ENCODE measurements around the gene SESTD1.
"Not testable (repeated sequence)": the region's sequence is repeated elsewhere in the genome, so short reads cannot be mapped to it uniquely, and the experiment has no call there.

The SESTD1 gene

DNA sequence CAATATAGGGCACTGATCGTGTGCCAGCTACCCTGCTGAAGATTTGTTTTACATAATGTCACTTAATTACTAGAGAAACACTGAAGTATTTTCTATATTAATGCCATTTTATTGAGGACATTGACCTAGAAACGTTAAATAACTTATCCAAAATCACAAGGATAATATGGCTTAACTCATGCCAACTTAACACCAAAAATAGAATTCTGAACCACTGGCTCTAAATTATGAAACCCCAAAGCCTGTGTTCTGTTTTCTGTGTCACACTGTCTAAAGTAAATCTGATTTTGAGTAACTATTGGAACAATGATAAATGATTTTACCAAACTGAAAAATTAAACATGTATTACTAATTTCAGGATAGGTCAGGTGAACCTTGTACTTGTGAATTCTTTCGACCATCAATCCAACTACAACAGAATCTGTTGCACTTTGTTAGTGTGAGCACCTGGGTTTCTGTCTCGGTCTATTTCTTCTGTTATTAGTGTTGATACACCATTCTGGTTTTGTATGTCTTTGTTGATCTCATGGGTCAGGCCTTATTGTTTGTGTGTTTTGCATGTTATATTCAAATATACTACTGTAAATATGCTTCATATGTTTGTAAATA lies 166.4 kb downstream of the SESTD1 start:
- no peak for DNase-seq

DNA sequence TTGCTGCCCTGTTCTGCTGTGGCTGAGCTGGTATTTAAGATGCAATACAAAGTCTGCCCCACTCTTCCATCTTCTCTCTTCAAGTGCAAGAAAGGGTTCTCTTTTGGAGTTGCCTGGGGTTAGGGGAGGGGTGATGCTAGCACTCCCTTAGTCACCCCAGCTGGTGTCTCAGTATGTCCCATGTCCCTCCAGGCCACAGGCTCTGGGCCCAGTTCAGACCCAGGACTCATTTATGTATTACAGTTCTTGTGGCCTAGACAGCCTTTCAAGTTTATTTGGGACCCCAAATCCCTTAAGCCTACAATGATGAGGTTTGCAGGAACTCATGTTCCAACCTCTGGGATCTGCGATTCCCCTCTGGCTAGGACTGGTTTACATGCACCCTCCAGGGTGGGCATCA lies 167.5 kb downstream of the SESTD1 start:
- DNase-seq, result no peak

DNA sequence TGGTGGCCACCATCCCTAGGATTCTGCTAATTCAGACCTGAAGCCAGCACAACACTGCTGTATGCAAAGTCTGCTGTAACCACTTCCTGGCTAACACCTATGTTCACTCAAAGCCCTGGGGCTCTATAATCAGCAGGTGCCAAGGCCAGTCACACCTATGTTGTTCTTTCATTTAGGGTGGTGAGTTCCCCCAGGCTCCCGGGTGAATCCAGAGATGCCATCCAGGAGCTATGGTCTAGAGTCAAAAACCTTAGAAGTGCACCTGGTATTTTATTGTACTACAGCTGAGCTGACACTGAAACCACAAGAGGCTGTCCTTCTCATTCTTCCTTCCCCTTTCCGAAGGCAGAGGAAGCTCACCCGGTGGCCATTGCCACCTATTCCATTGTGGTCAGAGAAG lies 168.5 kb downstream of the SESTD1 start:
- DNase-seq, result no peak

DNA sequence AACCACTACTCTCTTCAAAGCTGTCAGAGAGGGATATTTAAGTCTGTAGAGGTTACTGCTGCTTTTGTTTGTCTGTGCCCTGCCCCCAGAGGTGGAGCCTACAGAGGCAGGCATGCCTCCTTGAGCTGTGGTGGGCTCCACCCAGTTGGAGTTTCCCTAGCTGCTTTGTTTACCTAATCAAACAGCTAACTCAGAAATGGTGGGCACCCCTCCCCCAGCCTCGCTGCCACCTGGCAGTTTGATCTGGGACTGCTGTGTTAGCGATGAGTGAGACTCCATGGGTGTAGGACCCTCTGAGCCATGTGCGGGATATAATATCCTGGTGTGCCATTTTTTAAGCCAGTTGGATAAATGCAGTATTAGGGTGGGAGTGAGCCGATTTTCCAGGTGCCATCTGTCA lies 171.7 kb downstream of the SESTD1 start:
- DNase-seq, result not testable (repeated sequence)

DNA sequence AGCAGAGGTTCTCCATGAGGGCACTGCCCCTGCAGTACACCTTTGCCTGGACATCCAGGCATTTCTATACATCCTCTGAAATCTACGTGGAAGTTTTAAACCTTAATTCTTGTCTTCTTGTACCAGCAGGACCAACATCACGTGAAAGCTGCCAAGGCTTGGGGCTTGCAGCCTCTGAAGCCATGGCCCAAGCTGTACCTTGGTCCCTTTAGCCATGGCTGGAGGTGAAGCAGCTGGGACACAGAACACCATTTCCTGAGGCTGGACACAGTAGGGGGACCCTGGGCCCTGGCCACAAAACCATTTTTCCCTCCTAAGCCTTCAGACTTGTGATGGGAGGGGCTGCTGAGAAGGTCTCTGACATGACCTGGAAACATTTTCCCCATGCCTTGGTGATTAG lies 181.9 kb downstream of the SESTD1 start:
- DNase-seq, result no peak

DNA sequence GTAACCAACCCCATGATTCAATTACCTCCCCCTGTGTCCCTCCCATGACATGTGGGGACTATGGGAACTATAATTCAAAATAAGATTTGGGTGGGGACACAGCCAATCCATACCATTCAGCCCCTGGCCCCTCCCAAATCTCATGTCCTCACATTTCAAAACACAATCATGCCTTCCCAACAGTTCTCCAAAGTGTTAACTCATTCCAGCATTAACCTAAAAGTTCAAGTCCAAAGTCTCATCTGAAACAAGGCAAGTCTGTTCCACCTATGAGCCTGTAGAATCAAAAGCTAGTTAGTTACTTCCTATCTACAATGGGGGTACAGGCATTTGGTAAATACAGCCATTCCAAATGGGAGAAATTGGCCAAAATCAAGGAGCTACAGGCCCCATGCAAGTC lies 182.7 kb downstream of the SESTD1 start:
- no peak for DNase-seq

DNA sequence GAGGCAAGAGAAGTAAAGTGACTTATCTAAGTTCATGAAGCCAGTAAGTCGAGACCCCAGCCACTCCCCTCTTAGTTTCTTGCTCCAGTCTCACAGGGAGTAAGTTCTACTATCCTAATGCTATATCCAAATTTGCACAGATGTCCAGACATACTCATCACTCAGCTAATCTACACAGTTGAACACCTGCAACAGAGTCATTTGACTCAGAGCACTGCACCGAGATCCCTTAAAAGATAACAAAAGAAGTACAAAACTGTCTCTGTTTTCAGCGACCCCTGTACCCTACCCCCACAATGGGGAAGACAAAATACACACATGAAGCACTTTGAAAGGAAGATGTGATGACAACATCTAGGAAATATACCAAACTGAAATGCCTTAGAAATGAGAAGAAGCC lies 192.1 kb downstream of the SESTD1 start:
- no peak for DNase-seq

DNA sequence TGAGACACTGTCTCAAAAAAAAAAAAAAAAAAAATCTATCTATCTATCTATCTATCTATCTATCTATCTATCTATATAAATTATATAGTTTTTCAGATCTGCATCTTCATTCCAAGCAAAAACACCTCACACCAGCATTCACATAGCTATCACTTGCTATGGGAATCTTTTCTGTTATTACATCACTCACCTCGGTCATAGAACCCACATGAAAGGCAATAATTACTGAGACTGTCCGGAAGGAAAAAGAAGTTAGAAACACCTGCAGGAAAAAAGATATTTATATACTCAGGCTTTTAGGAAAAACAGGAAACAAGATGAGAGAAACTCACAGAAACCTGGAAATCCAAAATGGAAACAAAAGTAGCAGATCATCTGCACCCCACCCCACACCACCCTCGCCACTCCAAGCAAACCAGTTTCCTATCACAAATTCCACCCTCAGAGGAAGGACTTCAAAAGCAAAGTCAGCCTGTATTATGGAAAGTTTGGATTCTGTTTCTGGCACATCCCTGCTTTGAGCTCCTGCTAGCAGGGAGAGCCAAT lies 192.7 kb downstream of the SESTD1 start:
- DNase-seq, result no peak

DNA sequence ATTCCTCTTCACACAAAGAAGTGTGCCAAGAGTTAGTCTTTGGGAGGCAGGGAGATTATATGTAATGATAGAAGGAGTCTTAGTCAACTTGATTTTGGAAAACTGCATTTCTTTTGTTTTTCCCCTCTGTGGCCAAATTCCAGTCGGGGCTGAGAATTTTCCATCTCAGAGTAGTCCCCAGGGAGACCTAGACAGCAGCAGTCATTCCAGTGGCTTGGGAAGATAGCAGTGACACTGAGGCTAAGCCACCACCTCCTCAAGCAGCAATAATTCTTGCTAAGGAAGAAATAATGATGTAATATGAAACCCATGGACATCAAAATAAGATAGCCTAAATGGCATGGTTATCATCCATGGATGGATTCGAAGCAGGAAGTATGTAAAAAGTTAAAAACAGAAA lies 193.7 kb downstream of the SESTD1 start:
- DNase-seq, result no peak

DNA sequence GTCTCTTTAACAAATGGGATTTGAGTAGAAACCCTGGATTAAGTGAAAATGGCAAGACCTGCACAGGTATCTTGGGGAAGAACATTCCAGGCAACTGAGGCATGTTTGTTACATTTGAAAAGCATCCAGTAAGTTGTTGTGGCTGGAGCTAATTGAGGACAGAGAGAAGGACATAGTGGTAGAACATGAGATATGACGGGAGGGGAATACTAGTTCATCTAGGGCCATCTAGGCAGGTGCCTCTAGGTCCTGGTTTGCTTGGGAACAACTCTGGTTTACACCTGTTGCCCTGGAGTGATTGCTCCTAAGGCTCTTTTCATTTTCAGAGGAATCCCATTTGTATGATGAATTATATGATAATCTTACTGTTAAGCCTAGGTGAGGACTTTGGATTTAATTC lies 194.9 kb downstream of the SESTD1 start:
- no peak for DNase-seq

DNA sequence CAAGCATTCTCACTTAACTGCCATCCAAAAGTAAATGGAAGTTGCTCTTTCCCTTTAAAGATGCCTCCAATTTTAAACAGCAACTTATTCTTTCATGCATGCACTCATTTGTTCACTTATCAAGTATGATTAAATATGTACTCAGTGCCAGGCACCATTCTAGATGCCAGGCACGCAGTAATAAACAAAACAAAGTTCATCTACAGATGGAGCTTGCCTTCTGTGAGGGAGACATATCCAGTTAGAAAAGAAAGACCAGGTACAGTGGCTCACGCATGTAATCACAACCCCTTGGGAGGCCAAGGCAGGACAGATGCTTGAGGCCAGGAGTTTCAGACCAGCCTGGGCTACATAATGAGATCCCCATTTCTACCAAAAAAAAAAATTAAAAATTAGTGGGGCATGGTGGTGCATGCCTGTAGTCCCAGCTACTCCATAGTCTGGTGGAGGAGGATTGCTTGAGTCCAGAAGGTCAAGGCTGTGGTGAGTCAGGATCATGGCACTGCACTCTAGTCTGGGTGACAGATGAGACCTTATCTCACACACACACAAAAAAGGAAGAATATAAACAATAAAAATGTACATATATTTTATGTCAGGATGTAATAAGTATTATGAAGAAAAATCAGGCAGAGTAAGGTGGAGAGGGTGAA lies 195.5 kb downstream of the SESTD1 start:
- no peak for DNase-seq

DNA sequence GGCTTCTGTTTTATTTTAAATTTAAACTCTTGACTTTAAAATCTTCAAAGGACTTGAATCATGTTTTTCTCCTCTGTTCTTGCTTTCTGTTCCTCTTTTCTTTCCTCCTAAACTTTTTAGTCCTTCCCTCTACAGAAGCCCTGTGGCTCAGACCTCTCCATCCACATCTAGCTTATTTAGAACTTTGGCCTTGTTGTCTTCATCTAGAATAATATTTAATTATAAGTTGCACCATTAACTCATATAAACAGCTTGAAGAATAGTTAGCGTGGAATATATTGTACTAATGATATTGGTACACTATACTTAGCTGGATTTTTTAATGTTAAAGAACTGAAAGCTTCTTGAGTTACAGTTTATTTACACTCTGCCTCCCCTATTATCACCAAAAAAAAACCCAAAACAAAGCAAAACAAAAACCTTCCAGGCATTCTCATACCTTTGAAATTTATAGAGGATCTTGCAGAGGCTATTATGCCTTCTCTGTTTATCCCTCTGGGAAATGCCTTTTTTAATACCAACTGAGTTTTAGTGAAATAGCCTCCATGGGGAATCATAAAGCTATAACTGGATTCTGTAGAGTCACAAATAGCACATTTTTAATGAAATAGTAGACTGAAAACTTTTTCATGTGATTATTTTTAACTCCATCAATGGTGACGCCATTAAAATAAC lies 205.5 kb downstream of the SESTD1 start:
- no peak for DNase-seq

DNA sequence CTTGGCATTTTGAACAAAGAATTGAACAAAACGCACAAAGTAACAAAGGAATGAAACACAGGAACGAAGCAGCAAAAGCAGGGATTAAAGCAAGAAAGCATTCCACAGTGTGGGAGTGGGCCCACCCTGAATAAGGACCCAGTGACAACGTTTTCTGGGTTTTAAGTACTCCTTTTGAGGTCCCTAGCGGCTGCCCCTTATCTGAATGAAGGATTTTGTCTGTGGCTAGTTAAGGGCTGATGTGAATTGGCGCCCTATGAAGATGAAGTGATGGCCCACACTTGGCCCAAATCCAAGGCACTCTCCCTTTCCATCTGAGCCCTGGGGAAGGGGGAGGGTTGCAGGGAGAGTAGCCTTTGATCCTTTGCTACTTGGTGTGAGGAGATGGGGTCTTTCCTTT lies 206.9 kb downstream of the SESTD1 start:
- DNase-seq, result no peak

DNA sequence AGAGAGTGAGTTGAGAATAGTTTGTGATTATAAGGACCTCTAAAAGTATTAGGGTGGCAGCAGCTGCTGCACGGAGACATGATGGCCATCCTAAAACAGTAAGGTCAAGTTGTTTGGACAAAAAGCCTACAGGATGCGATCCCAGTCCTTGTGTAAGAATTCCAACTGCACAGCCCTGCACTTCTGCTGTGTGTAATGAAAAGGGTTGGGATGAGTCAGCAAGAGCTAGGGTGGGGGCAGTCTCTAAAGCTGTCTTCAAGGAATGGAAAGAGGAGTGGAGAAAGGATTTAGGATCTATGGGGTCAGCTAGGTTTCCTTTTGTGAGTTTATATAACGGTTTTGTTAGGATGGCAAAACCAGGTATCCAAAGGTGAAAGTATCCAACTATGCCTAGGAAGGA lies 211.1 kb downstream of the SESTD1 start:
- not testable (repeated sequence) for DNase-seq

Data from activated CD8-positive, alpha-beta memory T cell treated with anti-CD3 and anti-CD28 coated beads, Interleukin-2, amount 50 U/mL, for 4 hours (primary cell).